Choroid plexus epithelial cell (primary cell): ENCODE data around the gene CALD1.

ENCODE experiments used
- DNase-seq: peaks from one replicate; pipeline ENCODE4 v3.0.0-alpha.2; 2010; ENCODE audit warnings: low read depth
- H3K4me3 ChIP-seq: 2 replicates; pipeline ENCODE4 v1.5.1; 2011; ENCODE audit warnings: low read depth, mild to moderate bottlenecking, control low read depth, low read length, moderate library complexity
- TF ChIP-seq, protein P1 (sequence below): conservative IDR thresholded peaks from 2 replicates; pipeline ENCODE4 v1.5.1; 2011; ENCODE audit warnings: low read depth, mild to moderate bottlenecking, control low read depth, inconsistent platforms, low read length, moderate library complexity

CALD1 gene

DNA sequence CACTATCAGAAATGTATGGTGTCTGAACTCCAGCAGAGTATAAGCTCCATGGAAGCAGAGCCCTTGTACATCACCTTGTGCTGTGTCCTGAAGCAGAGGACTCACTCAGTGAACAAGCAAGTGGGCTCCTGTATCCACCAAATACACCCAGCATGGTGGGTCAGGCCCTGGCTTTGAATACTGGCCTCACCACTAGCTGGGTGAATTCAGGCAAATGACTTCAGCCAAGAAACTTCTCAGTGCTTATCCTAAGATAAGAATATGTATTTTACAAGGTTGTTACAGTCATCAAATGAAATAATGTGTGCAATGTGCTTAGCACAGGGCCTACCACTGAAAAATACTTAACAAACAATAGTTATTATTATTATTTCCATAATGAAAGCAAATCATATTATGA lies 62.6 kb downstream of the CALD1 start:
- no peak for DNase-seq
- TF ChIP-seq, protein P1, sequence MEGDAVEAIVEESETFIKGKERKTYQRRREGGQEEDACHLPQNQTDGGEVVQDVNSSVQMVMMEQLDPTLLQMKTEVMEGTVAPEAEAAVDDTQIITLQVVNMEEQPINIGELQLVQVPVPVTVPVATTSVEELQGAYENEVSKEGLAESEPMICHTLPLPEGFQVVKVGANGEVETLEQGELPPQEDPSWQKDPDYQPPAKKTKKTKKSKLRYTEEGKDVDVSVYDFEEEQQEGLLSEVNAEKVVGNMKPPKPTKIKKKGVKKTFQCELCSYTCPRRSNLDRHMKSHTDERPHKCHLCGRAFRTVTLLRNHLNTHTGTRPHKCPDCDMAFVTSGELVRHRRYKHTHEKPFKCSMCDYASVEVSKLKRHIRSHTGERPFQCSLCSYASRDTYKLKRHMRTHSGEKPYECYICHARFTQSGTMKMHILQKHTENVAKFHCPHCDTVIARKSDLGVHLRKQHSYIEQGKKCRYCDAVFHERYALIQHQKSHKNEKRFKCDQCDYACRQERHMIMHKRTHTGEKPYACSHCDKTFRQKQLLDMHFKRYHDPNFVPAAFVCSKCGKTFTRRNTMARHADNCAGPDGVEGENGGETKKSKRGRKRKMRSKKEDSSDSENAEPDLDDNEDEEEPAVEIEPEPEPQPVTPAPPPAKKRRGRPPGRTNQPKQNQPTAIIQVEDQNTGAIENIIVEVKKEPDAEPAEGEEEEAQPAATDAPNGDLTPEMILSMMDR = no peak
- H3K4me3 ChIP-seq = no peak overlapping the region

DNA sequence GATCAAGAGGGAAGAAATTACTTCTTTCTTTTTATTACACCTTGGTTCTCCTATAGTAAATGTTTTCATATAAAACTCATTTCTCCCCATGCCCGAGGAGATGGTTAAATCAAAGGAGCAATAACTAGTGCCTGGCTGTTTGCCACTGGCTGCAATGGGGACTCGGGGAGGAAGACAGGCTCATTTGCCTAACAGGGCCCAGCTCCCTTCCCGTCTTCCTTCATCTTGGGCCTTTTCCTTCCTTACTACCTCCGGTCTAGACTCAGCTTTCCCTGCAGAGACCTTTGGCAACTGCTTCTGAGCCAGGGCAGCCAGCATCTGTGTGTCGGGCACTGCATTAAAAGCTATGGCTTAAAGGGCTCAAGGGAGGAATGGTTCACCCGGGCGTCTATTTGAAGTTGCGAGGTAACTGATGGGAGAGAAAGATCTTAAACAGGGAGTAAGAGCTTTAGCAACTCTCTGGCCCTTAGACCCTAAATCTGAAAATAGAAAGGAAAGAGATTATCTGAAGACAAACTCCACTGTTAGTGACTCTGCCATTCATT lies 63.5 kb downstream of the CALD1 start:
- DNase-seq = no peak
- TF ChIP-seq, protein P1 = no peak
- H3K4me3 ChIP-seq = no peak overlapping the region

DNA sequence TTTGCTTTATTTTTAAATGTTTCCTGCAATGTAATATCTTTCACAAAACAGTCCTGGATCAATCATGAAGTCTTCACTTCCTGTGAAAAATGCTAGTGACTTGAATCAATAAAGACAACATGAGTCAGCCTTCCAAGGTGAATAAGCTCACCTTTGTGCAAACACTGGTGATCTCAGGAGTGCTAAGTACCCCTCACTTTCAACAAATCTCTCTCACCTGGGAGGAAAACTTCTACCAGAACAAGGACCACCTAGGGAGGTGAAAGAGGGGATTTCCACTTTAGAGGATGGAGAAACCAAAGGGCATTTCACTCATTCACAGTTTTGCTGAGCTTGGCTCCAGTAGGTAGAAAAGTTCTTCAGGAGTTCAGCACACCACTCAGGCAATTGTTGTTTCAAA lies 64.8 kb downstream of the CALD1 start:
- H3K4me3 ChIP-seq = no peak overlapping the region
- no peak for DNase-seq
- TF ChIP-seq, protein P1 = no peak

DNA sequence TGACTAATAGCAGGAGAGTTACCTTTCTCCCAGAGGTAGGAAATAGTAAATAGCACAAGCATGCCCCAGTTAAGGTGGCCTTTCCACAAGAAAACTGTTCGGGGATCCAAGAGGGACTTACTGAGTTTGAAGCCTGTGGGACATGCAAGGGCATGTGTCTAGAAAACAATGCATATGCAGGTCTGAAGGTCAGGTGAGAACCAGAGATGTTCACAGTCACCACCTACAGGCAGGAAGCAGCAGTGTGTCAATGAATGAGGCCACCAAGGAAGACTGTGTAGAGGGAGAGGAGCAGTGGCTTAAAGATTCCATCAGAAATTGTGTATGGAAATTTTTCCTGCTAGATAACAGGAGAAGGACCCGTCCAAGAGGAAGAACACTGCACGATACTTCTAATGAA lies 66.0 kb downstream of the CALD1 start:
- no peak for DNase-seq
- TF ChIP-seq, protein P1 = peak; percentile 52
- H3K4me3 ChIP-seq = no peak overlapping the region

DNA sequence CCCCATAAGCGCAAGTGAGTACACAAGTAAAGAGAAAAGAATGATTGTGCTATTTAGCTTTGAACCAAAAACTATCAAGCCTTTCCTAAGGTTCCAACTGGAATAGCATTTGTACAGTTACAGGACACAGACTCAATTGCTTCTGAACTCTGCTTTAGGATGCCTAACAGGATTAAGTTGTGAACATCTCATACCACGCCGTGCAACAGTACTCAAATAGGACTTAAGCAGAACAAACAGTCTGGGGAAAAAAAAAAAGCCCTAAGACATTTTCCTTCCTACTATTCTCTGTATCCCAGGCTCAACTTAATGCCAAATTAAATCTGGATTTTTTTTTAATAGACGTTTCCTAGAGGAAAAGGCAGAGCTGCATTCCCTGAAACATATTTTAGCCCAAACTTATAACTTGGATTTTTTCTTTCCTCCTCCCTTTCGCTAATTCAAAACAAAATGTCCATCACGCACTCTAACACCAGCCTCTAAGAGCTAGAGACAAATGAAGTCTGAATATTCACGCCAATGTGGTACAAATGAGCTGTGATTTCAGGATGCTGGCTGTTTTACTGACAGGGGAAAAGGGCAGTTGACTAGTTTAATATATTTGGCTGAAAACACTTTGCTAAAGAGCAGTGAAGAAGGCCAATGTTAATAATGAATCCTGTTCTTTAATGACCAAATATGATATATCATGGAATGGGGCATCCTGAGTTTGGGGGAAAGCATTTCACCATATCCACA lies 68.6 kb downstream of the CALD1 start:
- TF ChIP-seq, protein P1 = no peak
- DNase-seq = no peak
- no peak overlapping the region for H3K4me3 ChIP-seq

DNA sequence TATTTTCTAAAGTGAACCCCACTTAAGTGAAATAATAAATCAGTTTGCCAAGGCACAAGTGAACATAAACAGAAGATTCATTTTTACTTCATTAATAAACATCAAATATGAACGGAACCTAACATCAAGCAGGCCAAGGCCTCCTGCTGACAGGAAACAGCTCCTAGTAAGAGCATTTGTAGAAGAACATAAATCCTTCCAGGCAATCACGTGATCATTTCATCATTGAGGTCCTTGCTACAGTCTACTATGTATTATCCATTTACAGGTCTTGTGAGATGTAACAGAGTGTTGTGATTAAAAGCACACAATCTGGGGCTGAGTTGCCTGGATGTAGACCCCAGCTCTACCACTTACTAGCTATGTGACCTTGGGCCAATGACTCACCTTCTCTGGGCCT lies 70.6 kb downstream of the CALD1 start:
- TF ChIP-seq, protein P1 = peak; percentile 3
- no peak overlapping the region for H3K4me3 ChIP-seq
- peak; percentile 95 for DNase-seq

DNA sequence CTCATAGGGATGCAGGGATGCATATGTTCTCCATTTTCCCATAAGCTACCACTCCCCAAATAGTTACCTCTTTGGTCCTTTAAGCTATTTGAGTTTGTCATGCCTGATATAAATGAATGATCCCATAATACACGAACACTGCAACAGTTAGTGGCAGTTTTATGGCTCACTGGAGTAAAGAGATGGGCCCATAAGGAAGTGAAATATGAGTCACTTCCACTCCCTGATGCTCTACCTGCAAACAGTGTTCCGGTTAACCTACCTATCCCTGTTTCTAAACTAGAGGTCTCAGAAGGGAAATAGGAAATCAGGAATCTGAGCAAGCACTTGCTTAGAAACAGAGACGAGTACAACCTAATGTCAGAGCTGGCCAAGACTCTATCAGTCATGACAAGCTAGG lies 71.7 kb downstream of the CALD1 start:
- no peak overlapping the region for H3K4me3 ChIP-seq
- DNase-seq = no peak
- TF ChIP-seq, protein P1 = no peak
